HG02678 (cell line): ENCODE results near the gene MOB4.
"Not testable (repeated sequence)": the region's sequence is repeated elsewhere in the genome, so short reads cannot be mapped to it uniquely, and the experiment has no call there.

ENCODE experiments used
- ATAC-seq: cut with Tn5 transposase; IDR thresholded peaks from one replicate; pipeline ENCODE4 v1.9.1; 2021; ENCODE audit warnings: mild to moderate bottlenecking, moderate library complexity; ENCODE audit not compliant: unreplicated experiment

MOB4 gene

DNA sequence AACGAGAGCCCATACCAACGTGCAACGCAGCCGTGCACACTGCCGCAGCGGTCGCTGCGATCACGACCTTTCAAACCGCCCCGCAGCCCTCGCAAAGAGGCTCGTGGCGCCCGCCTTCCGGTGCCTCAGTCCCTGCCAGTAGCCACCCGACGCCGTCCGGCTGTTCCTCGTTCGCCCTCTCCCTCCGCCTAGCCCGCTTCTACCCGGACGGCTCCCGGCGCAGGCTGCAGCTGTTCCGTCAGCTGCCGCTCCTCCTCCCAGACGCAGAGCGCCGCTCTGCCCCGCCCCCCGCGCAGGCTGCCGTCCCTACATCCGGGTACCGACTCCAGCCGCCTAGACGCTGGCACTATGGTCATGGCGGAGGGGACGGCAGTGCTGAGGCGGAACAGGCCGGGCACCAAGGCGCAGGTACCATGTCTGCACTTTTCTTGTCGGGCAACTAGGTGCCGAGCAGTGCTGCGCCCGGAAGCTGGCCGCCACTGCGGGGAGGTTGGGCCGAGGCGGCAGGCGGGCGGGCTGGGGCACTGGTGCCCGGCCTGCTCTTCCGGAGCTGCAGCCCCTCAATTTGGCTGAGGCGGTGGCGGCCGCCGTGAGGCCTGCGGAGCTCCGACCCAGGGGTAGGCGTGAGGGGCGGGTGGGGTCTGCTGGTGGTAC lies at the start of gene MOB4:
MOB4 (plus strand) TSS at position 328 of the 654 bp plus-strand sequence; CDS start at position 349, 21 bp downstream.
- ATAC-seq, result peak; percentile 92

GRCh38 chr2:197472166-197472565 lies 43.7 kb upstream of the MOB4 start:
- no peak for ATAC-seq

GRCh38 chr2:197477797-197478196 lies 38.1 kb upstream of the MOB4 start:
- ATAC-seq, result no peak

DNA sequence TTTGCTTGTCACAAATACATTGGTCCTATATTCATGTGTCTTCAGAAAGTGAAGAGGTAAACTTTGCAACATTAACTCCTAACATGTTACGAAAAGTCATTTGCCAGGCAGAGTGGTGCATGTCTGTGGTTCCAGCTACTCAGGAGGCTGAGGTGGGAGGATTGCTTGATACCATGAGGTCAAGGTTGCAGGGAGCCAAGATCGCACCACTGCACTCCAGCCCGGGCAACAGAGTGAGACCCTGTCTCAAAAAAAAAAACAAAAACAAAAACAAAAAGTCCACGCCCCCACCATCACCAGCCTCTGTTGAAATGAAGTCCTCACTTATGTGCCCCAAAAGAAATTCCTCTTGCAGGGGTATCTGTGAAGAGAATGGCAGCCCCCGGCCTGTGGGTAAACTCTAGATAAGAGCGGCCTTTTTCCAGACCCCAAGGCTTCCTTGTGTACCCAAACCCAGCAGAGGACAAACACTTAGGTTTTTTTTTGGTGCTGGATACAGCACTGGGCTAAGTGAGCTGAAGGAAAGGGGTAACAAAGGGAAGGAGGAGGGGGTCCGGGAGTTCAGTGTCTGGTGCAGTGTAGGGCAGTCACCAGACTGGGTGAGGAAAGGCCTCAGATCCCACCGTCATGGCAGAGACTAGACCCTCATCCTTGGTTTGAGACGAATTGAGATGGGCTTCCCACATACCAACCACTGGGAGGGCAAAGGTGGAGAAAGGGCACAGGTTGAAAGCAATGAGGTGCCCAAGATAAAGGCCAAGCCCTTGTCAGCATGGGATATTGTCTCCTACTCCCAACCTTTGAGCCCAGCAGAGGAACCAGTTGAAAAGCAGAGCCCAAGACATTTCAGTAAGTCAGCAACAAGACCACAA lies 35.5 kb upstream of the MOB4 start:
- ATAC-seq, result no peak

GRCh38 chr2:197484248-197484647 lies 31.6 kb upstream of the MOB4 start:
- not testable (repeated sequence) for ATAC-seq

DNA sequence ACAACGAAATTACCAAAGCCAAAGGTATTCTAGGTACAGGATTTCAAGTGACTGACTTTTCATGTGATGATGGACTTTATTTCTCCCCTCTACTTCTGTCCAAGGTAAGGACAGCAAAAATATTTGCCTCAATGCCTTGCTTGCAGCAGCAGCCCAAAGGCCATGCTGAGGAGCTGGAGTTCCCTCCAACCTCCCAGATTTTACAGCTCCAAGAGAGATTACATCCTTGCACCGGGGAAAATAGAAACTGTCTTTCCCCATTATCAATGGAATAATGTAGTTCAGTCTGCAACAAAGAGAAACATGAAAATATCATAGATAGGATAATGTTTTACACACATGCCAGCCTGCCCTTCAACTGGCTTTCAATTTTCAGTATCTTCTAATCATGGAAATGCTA lies 29.7 kb upstream of the MOB4 start:
- ATAC-seq, result no peak

DNA sequence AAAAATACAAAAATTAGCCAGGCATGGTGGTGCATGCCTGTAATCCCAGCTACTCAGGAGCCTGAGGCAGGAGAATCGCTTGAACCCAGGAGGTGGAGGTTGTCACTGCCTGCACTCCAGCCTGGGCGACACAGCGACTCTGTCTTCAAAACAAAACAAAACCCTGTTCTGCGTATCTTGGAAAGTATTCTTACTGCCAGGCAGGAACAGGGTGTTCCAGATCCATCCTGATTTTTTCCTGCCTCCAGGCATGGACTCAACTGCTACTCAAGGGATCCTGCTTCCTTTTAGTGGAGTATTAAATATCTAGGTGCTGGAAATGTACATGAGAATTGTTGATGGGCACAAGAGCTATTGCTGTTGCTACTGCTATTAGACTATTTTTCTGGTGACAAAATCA lies 28.5 kb upstream of the MOB4 start:
- ATAC-seq, result no peak

- ATAC-seq, result no peak
Observed at GRCh38 chr2:197495433-197496134, 20.3 kb upstream of the MOB4 start.

DNA sequence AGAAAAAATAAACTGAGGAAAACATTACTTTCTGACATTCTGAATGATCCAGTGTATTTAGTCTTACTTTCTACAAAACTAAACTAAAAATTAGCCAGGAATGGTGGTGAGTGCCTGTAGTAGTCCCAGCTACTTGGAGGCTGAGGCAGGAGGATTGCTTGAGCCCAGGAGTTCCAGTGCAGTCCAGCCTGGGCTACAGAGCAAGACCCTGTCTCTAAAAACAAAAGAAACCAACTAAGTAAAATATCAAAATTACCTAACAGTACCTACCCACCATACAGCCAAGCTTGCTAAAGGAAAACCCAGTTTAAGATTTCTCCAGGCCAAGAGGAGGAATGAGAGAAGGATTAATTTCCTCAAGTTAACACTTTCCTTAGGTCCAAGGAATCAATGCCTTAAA lies 19.2 kb upstream of the MOB4 start:
- ATAC-seq, result no peak

- ATAC-seq, result no peak
Observed at GRCh38 chr2:197497326-197497725, 18.5 kb upstream of the MOB4 start.

GRCh38 chr2:197498235-197498936 lies 17.5 kb upstream of the MOB4 start:
- no peak for ATAC-seq

DNA sequence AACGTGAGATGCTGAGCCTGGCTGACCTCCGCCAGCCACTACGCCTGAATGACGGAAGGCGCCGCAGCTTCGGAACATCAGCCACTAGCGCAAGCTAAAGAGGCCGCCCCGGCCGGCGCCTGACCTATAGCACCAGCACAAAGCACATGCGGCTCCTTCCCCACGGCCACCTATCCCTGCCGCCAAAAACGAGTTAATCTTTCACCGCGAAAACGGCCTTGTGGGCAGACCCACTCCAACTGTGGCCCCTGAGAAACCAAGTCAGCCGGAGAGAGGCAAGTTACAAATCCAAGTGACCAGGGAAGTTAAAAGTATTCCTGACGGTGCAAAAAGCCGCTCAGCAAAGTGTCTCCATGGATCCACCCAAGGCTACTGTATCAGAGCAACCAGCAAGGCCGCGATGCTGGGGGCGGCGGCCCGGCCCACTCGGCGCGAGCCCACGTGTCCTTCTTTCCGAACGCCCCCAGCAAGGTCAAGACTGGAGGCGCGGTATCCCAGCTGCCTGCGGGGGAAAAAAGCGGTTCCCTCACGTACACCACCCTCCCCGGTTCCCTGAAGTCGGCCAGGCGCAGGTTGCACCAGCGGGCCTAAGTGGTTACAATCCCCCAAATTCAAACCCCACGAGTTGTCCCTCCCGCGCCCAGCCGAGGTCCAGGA lies 16.8 kb upstream of the MOB4 start:
- ATAC-seq, result peak; percentile 22

GRCh38 chr2:197499594-197500502 lies 16.0 kb upstream of the MOB4 start, which contains the start of the genes HSPD1 and HSPE1:
Gene HSPD1 (minus strand): TSS chr2:197499840. CDS start chr2:197498848, 992 bp downstream.
Gene HSPE1 (plus strand): TSS chr2:197500379. CDS start chr2:197500437, 58 bp downstream.
- peak; percentile 76 for ATAC-seq

GRCh38 chr2:197500503-197501131 lies 15.2 kb upstream of the MOB4 start:
- ATAC-seq, result peak; percentile 4

DNA sequence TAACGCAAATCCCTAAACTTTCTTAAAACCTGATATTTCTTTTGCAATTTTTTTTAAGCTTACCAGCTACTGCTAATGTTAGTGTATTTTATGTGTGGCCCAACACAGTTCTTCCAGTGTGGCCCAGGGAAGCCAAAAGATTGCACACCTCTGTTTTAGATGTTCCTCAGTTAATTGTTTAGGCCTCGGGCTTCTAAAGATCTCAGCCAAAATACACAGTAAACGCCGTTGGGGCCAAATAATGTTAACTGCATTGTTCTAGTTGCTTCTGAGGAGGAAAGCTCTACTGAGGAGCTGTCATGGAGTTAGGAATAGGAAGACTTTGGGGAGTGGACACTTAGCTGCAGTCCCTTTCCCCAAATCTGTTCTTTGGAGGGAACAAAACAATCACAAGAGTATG lies 13.7 kb upstream of the MOB4 start:
- ATAC-seq, result no peak

DNA sequence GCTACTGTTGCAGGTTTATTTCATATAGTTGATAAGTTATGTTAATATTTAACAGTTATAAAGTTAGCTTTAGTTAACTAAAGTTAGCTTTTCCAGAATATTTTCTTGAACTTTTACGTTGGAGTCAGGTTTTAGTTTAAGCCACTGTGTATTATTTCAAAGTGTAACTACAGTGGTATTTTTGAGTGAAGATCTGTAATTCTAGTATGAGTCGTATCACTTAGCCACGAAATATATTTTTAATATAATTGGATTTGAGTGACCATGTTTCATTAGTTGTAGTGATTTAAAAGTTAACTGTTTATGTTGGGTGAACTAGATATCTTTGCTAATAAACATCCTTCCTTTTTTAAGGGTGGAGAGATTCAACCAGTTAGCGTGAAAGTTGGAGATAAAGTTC lies 13.2 kb upstream of the MOB4 start:
- ATAC-seq, result no peak

DNA sequence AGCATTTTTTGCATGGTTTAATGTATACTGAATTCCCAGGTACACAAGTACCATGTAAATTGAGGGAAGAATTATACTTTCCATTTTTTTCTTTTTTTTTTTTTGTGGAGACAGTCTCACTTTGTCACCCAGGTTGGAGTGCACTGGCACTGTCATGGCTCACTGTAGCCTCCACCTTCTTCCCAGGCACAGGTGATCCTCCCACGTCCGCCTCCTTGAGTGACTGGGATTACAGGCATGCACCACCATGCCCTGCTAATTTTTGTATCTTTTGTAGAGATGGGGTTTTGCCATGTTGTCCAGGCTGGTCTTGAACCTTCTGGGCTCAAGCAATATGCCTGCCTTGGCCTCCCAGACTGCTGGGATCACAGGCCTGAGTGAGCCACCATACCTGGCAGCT lies 11.9 kb upstream of the MOB4 start:
- ATAC-seq, result no peak

DNA sequence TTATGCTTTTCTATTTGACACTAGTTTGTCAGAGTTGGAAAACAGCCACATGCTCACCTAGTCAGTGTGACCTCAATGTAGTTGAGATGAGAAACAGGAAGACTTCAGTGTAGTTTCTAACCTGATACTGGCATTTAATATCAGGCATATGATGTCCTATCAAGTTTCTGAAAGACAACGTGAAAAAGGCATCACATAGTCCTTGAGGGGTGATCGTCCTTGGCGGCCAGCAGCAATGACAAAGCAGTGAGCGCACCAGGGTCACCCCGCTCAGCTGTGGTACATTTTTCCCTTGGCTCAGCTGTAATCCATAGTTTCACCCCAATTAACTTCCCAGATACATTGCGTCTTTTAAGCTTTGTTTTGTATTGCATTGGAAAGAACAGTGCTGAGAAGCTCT lies 11.4 kb upstream of the MOB4 start:
- ATAC-seq, result no peak

DNA sequence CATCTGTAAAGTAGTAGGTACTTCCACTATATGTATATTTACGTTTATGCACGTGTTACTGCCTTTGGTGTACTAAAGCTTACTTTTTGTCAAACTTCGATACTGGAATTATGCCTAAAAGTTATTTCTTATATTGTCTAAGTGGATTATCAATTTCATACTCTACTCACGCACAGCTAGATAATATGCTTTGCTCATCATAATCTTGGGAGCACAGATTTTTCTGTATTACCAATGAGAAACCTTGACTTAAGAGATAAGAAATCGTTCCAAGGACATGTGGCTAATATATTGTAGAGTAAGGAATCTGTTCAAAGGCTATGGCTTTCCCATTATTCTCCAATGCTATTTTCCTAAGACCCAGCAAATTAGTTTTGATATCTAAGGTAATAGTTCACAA lies 9.2 kb upstream of the MOB4 start:
- no peak for ATAC-seq
